ENCODE data around the gene ACR. TPM values are rescaled to one million over a fixed set of nuclear protein-coding genes. Genes with fewer than 3 reads are reported as not detected.

ACR gene
- total RNA-seq, 4 donors from 2014 or later = not detected

DNA sequence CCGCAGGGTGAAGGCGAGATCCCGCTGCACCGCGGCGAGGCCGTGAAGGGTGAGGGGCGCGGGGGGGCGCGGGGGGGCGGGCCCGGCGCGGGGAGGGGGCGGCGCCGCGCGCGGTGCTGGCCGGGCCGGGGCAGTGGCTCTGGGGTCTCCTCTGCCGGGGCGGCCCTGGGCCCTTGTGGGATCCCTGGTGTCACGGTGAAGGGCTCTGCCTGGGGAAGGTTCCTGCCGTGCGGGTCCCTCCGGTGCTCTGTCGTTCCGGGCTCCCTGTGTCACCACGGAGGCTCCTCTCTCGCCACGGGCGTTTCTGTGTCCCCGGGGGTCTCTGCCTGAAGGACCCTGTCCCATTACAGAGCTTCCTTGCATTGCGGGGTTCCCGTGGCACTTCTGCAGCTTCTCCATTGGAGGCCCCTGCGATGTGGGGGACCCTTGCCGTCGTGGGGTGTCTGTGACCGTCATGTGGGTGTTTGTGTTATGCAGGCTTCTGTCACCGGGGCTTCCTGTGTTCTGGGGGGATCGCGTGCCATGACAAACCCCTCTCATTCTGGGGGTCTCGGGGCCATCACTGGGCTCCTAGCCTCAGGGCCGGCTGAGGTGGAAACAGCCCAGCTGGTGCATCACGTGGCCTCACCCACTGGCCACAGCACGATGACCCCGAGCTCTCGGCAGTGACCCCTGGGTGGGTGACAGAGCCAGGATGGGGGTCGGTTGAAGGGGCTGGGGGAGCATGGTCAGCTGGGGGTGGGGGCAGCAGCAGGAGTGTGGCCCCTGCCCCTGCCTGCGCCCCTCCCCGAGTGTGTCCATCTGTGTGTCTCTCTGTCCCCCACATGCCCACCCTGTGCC lies 40.1 kb upstream of the ACR start:
- peak overlapping the region; percentile 54 for H3K4me3 ChIP-seq
- TF ChIP-seq POLR2A (IDR thresholded peaks at IDR 0.05) (no peak), EP300 (IDR thresholded peaks at IDR 0.05) (no peak), POLR2AphosphoS5 (IDR thresholded peaks at IDR 0.05) (no peak)
- TF ChIP-seq, protein P1, sequence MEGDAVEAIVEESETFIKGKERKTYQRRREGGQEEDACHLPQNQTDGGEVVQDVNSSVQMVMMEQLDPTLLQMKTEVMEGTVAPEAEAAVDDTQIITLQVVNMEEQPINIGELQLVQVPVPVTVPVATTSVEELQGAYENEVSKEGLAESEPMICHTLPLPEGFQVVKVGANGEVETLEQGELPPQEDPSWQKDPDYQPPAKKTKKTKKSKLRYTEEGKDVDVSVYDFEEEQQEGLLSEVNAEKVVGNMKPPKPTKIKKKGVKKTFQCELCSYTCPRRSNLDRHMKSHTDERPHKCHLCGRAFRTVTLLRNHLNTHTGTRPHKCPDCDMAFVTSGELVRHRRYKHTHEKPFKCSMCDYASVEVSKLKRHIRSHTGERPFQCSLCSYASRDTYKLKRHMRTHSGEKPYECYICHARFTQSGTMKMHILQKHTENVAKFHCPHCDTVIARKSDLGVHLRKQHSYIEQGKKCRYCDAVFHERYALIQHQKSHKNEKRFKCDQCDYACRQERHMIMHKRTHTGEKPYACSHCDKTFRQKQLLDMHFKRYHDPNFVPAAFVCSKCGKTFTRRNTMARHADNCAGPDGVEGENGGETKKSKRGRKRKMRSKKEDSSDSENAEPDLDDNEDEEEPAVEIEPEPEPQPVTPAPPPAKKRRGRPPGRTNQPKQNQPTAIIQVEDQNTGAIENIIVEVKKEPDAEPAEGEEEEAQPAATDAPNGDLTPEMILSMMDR (IDR thresholded peaks at IDR 0.05) = no peak
- WGBS = 41% methylated on average over 52 of the region's 54 CpGs
- H3K27ac ChIP-seq = no peak overlapping the region
- peak; percentile 62 to 77 for DNase-seq (ENCODE audit: low spot score in 2 of 2)
- no peaks in the 10 kb centered on the region for H3K9me3 ChIP-seq
- peaks cover 4% of the 10 kb centered on the region for H3K27me3 ChIP-seq
- H3K4me1 ChIP-seq = peaks cover 32% of the 10 kb centered on the region
- H3K36me3 ChIP-seq = no peaks in the 10 kb centered on the region

DNA sequence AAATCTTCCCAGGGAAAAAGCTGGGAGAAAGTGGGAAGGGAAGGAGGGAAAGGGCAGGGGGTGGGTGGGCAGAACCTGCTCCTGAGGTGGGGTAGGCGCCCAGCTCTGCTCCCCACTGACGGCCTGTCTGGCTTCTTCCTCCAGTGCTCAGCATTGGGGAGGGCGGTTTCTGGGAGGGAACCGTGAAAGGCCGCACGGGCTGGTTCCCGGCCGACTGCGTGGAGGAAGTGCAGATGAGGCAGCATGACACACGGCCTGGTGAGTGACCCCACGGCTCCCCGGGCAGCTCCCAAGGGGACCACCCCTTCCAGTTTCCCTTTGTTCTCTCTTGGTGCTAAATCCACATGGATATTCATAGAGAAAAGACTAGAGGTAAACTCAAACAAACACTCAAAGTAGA lies 39.5 kb upstream of the ACR start:
- 87% methylated on average over 12 of the region's 12 CpGs for WGBS
- H3K4me1 ChIP-seq = peaks cover 32% of the 10 kb centered on the region
- peaks cover 4% of the 10 kb centered on the region for H3K27me3 ChIP-seq
- peak; percentile 55 to 76 for DNase-seq (ENCODE audit: low spot score in 2 of 2)
- no peak overlapping the region for H3K27ac ChIP-seq
- no peaks in the 10 kb centered on the region for H3K9me3 ChIP-seq
- TF ChIP-seq EP300 (IDR thresholded peaks at IDR 0.05) (no peak), POLR2A (IDR thresholded peaks at IDR 0.05) (no peak), POLR2AphosphoS5 (IDR thresholded peaks at IDR 0.05) (no peak)
- TF ChIP-seq, protein P1 (IDR thresholded peaks at IDR 0.05) = no peak
- H3K4me3 ChIP-seq = peak overlapping the region; percentile 54
- no peaks in the 10 kb centered on the region for H3K36me3 ChIP-seq

DNA sequence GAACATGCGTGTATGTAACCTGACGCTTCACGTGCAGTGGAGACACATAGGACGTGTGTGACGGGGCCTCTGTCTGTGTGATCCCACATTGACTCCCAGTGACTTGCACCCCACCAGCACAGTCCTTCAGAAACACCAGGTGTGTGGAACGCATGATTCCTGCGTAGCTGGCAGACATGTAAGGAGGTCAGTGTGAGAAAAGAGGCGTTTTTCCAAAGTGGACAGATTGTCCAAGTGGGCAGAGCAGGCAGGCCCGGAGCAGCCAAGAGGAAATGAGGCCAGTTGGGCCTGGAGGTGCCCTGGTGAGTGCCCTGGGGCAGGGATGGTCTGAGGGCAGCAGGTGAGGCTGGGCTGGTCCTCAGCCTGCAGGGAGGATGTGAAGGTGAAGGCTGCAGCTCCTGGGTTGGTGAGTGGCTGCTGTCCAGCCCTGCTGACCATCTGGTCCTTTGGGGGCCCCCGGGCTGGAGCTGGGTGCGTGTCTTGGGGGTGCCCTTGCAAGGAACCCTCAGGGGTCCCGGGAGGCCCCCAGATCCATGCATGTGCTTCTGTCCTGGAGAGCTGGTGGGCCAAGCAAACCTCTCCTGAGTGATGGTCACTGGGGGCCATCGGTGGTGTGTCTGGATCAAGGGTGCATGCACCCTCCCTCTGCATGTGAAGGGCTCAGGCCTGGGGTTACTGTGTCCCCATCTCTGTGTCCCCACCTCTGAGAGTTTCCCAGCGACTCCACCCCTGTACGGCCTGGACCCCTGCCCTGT lies 38.8 kb upstream of the ACR start:
- Histone ChIP-seq H3K9me3 (no peaks in the 10 kb centered on the region), H3K4me1 (peaks cover 30% of the 10 kb centered on the region), H3K27me3 (peaks cover 4% of the 10 kb centered on the region), H3K4me3 (no peak overlapping the region), H3K36me3 (peaks cover 4% of the 10 kb centered on the region), H3K27ac (no peak overlapping the region)
- DNase-seq (ENCODE audit: low spot score in 2 of 2) = peak; percentile 45 to 70
- 81% methylated on average over 12 of the region's 15 CpGs for WGBS
- TF ChIP-seq, protein P1 (IDR thresholded peaks at IDR 0.05) = no peak
- TF ChIP-seq POLR2AphosphoS5 (IDR thresholded peaks at IDR 0.05) (no peak), POLR2A (IDR thresholded peaks at IDR 0.05) (no peak), EP300 (IDR thresholded peaks at IDR 0.05) (no peak)

DNA sequence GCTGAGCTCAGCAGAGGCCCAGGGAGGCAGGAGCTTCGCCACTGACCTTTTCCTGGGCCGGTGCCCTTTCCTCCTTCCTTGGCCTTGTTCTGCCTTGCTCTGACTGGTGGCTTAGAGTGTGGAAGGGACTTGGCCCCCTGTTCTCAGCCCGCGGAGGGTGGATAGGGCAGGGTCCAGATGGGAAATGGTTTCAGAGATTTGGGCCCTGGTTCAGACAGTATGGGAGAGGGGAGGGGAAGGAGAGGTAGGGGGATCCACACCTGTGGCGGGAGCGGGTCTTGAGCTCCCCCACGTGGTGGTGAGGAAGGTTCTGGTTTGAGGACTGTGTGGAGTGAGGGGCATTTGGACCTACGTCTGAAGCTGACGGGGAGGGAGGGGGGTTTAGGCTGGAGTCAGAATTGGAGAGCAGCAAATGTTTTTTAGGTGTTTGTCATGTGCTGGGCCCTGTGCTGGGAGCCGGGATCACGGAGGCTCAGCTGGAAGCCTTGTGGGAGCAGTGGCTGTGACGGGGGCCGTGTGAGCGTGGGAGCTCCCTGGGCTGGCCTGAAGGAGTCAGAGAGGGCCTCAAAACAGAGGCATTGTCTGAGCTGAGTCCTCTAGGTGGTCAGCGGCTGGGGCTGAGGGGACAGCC lies 38.1 kb upstream of the ACR start:
- DNase-seq (ENCODE audit: low spot score in 2 of 2) = peak; percentile 48 to 71
- no peak overlapping the region for H3K27ac ChIP-seq
- no peak for TF ChIP-seq POLR2AphosphoS5 (IDR thresholded peaks at IDR 0.05)
- TF ChIP-seq, protein P1 (IDR thresholded peaks at IDR 0.05) = no peak
- no peak for TF ChIP-seq POLR2A (IDR thresholded peaks at IDR 0.05)
- no peak for TF ChIP-seq EP300 (IDR thresholded peaks at IDR 0.05)
- peaks cover 4% of the 10 kb centered on the region for H3K27me3 ChIP-seq
- peaks cover 28% of the 10 kb centered on the region for H3K4me1 ChIP-seq
- WGBS = 81% methylated on average over 14 of the region's 15 CpGs
- no peaks in the 10 kb centered on the region for H3K9me3 ChIP-seq
- H3K36me3 ChIP-seq = peaks cover 6% of the 10 kb centered on the region
- no peak overlapping the region for H3K4me3 ChIP-seq
